SK-N-SH treated with all-trans-retinoic acid at 6 μM for 48 hours (cell line): ENCODE results near the gene KCNA5.

Experiments used
- ARNTL ChIP-seq: fragments of 450-650 bp; formaldehyde crosslinking; IDR thresholded peaks from 2 replicates; pipeline ENCODE4 v1.5.0; 2020; ENCODE audit warnings: low read depth, mild to moderate bottlenecking, moderate library complexity, borderline replicate concordance
- CREB5 ChIP-seq: fragments of 250-450 bp; sonication (Bioruptor Pico); IDR thresholded peaks from 2 replicates; pipeline ENCODE4 v1.5.1; 2020; ENCODE audit warnings: low read depth, mild to moderate bottlenecking, moderate library complexity
- PATZ1 ChIP-seq: fragments of 250-450 bp; sonication (Bioruptor Pico); IDR thresholded peaks from 2 replicates; pipeline ENCODE4 v1.8.0; 2020; ENCODE audit warnings: mild to moderate bottlenecking, moderate library complexity, borderline replicate concordance
- PPARA ChIP-seq: fragments of 250-450 bp; sonication (Bioruptor Pico); IDR thresholded peaks from 2 replicates; pipeline ENCODE4 v1.5.0; 2020; ENCODE audit warnings: mild to moderate bottlenecking, borderline replicate concordance
- TCF4 ChIP-seq: fragments of 250-450 bp; sonication (Bioruptor Pico); IDR thresholded peaks from 2 replicates; pipeline ENCODE4 v1.8.0; 2021; ENCODE audit warnings: mild to moderate bottlenecking, moderate library complexity, borderline replicate concordance
- ZFP3 ChIP-seq: fragments of 250-450 bp; sonication (Bioruptor Pico); IDR thresholded peaks from 2 replicates; pipeline ENCODE4 v1.5.0; 2020; ENCODE audit warnings: mild to moderate bottlenecking, moderate library complexity
- ZFP30 ChIP-seq: fragments of 450-650 bp; formaldehyde crosslinking; IDR thresholded peaks from 2 replicates; pipeline ENCODE4 v1.5.0; 2022; ENCODE audit warnings: mild to moderate bottlenecking, moderate library complexity
- TF ChIP-seq, protein P1 (sequence below): fragments of 250-450 bp; sonication (Bioruptor Pico); IDR thresholded peaks from 2 replicates; pipeline ENCODE4 v1.8.0; 2021; ENCODE audit warnings: low read depth, mild to moderate bottlenecking, moderate library complexity, borderline replicate concordance

GRCh38 chr12:5013266-5013730, 30.4 kb upstream of the KCNA5 start:
- TF ChIP-seq TCF4 (CRISPR knock-in tag) = no peak
- no peak for TF ChIP-seq ZFP3 (CRISPR knock-in tag)
- TF ChIP-seq, protein P1, sequence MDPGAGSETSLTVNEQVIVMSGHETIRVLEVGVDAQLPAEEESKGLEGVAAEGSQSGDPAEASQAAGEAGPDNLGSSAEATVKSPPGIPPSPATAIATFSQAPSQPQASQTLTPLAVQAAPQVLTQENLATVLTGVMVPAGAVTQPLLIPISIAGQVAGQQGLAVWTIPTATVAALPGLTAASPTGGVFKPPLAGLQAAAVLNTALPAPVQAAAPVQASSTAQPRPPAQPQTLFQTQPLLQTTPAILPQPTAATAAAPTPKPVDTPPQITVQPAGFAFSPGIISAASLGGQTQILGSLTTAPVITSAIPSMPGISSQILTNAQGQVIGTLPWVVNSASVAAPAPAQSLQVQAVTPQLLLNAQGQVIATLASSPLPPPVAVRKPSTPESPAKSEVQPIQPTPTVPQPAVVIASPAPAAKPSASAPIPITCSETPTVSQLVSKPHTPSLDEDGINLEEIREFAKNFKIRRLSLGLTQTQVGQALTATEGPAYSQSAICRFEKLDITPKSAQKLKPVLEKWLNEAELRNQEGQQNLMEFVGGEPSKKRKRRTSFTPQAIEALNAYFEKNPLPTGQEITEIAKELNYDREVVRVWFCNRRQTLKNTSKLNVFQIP (CRISPR knock-in tag) = no peak
- no peak for TF ChIP-seq PPARA
- no peak for TF ChIP-seq PATZ1 (CRISPR knock-in tag)
- TF ChIP-seq CREB5 (CRISPR knock-in tag) = no peak
- TF ChIP-seq ZFP30 = no peak
- no peak for TF ChIP-seq ARNTL (CRISPR knock-in tag)
